CD4-positive, alpha-beta memory T cell (primary cell): ENCODE data around the gene MALRD1. TPM values are rescaled to one million over a fixed set of nuclear protein-coding genes. Genes with fewer than 3 reads are reported as not detected.

Experiments used
- CTCF ChIA-PET: fragments of 350-600 bp; sonication (Branson Sonifier 250); formaldehyde crosslinking; loops from one replicate; lab custom pipeline; 2021; ENCODE audit warnings: inconsistent platforms; ENCODE audit not compliant: partially characterized antibody; lab: Charles Lee
- POLR2A ChIA-PET: fragments of 350-600 bp; sonication (Branson Sonifier 250); formaldehyde crosslinking; loops from one replicate; lab custom pipeline; 2021; ENCODE audit not compliant: partially characterized antibody; lab: Charles Lee
- DNase-seq, 5 donors: peaks; one replicate each; pipeline versions ENCODE4 v3.0.0 to v3.0.0-alpha.2; 2020 to 2022; ENCODE audit warnings: mixed read lengths in 1 of 5
- H3K27ac ChIP-seq: one replicate; pipeline ENCODE4 v1.7.0; 2013; ENCODE audit warnings: low read depth, low read length
- H3K27me3 ChIP-seq: 2 replicates; pipeline ENCODE4 v1.7.0; 2013; ENCODE audit warnings: mild to moderate bottlenecking, low read length, moderate library complexity; ENCODE audit not compliant: insufficient read depth
- H3K36me3 ChIP-seq: 2 replicates; pipeline ENCODE4 v1.7.0; 2013; ENCODE audit warnings: mild to moderate bottlenecking, low read length, moderate library complexity; ENCODE audit not compliant: insufficient read depth
- H3K4me1 ChIP-seq: 2 replicates; pipeline ENCODE4 v1.7.0; 2013; ENCODE audit warnings: mild to moderate bottlenecking, low read length, moderate library complexity; ENCODE audit not compliant: insufficient read depth
- H3K4me3 ChIP-seq, 2 donors: one replicate each; pipeline ENCODE4 v1.7.0; 2013; ENCODE audit warnings: low read length in 2 of 2, mild to moderate bottlenecking in 1 of 2
- H3K9me3 ChIP-seq, 2 donors: one replicate each; pipeline ENCODE4 v1.7.0; 2013; ENCODE audit warnings: low read length in 2 of 2, control low read depth in 1 of 2; ENCODE audit not compliant: control insufficient read depth in 1 of 2
- H3K27ac Mint-ChIP-seq, 7 donors: one replicate each; pipeline ENCODE4 v1.8.0; 2020 to 2021; ENCODE audit warnings: mixed read lengths in 7 of 7, mild to moderate bottlenecking in 6 of 7, inconsistent platforms in 3 of 7, moderate library complexity in 3 of 7
- H3K27me3 Mint-ChIP-seq, 2 donors: one replicate each; pipeline ENCODE4 v1.8.0; 2020 to 2021; ENCODE audit warnings: mixed read lengths in 2 of 2
- H3K36me3 Mint-ChIP-seq, 2 donors: one replicate each; pipeline ENCODE4 v1.8.0; 2020 to 2021; ENCODE audit warnings: mixed read lengths in 2 of 2, inconsistent platforms in 1 of 2, mild to moderate bottlenecking in 1 of 2
- H3K4me1 Mint-ChIP-seq, 4 donors: one replicate each; pipeline ENCODE4 v1.8.0; 2020 to 2021; ENCODE audit warnings: mixed read lengths in 4 of 4, mild to moderate bottlenecking in 1 of 4
- H3K4me3 Mint-ChIP-seq, 8 donors: one replicate each; pipeline ENCODE4 v1.8.0; 2020 to 2021; ENCODE audit warnings: mixed read lengths in 8 of 8, mild to moderate bottlenecking in 7 of 8, moderate library complexity in 6 of 8, inconsistent platforms in 3 of 8
- H3K9me3 Mint-ChIP-seq, 8 donors: one replicate each; pipeline ENCODE4 v1.8.0; 2020 to 2021; ENCODE audit warnings: mixed read lengths in 8 of 8, mild to moderate bottlenecking in 5 of 8, inconsistent platforms in 3 of 8, moderate library complexity in 1 of 8
- intact Hi-C: fragments of 100-400 bp; cut with micrococcal nuclease; formaldehyde crosslinking; loops from one replicate; pipeline ENCODE4 v1.15.1; 2023
- polyA plus RNA-seq, 2 donors: library from polyadenylated mRNA; unstranded; fragments of 300-500 nt; fragmentation: Illumina TruSeq; gene quantifications; one replicate each; pipeline ENCODE4 v1.2.3, GENCODE V29; 2021
- total RNA-seq, 2 experiments: library from RNA; stranded (reverse); gene quantifications; one replicate each; pipeline ENCODE4 v1.2.3, GENCODE V29; 2021

The MALRD1 gene
- total and polyA plus RNA-seq, 4 experiments from 2014 or later: not detected

- no peak overlapping the region for H3K4me3 ChIP-seq
- no peaks in the 10 kb centered on the region for H3K27me3 Mint-ChIP-seq
- no peaks in the 10 kb centered on the region for H3K36me3 Mint-ChIP-seq
- no peaks in the 10 kb centered on the region for H3K9me3 ChIP-seq
- ChIA-PET CTCF (no interaction called here), POLR2A (no interaction called here)
- no peak for DNase-seq
- H3K9me3 Mint-ChIP-seq: peaks cover 0 to 5% (median 0%) of the 10 kb centered on the region in 8 donors
- intact Hi-C loops: no loop called here
- H3K4me1 Mint-ChIP-seq: no peaks in the 10 kb centered on the region
- H3K27me3 ChIP-seq: no peaks in the 10 kb centered on the region
- no peaks in the 10 kb centered on the region for H3K36me3 ChIP-seq
- H3K27ac ChIP-seq: no peak overlapping the region
- H3K4me3 Mint-ChIP-seq: no peak overlapping the region
- no peaks in the 10 kb centered on the region for H3K4me1 ChIP-seq
- H3K27ac Mint-ChIP-seq: no peak overlapping the region
Measured at GRCh38 chr10:19623321-19623720, 574.7 kb downstream of the MALRD1 start.

GRCh38 chr10:19626156-19626555, 577.6 kb downstream of the MALRD1 start:
- intact Hi-C loops: no loop called here
- Histone ChIP-seq H3K9me3 (no peaks in the 10 kb centered on the region), H3K4me3 (no peak overlapping the region), H3K36me3 (no peaks in the 10 kb centered on the region), H3K4me1 (no peaks in the 10 kb centered on the region), H3K27me3 (no peaks in the 10 kb centered on the region), H3K27ac (no peak overlapping the region)
- Mint-ChIP-seq H3K36me3 (no peaks in the 10 kb centered on the region), H3K27ac (no peak overlapping the region), H3K9me3 (peaks cover 0 to 3% (median 0%) of the 10 kb centered on the region in 8 donors), H3K27me3 (no peaks in the 10 kb centered on the region), H3K4me3 (peak overlapping the region in 1 of 8 donors; percentile 46), H3K4me1 (no peaks in the 10 kb centered on the region)
- CTCF ChIA-PET: no interaction called here
- POLR2A ChIA-PET: no interaction called here
- no peak for DNase-seq

GRCh38 chr10:19628767-19629560, 580.4 kb downstream of the MALRD1 start:
- Histone ChIP-seq H3K4me1 (no peaks in the 10 kb centered on the region), H3K9me3 (peaks cover 0 to 5% of the 10 kb centered on the region in 2 donors), H3K36me3 (no peaks in the 10 kb centered on the region), H3K4me3 (no peak overlapping the region), H3K27ac (no peak overlapping the region), H3K27me3 (no peaks in the 10 kb centered on the region)
- Mint-ChIP-seq H3K27ac (no peak overlapping the region), H3K4me3 (no peak overlapping the region), H3K4me1 (no peaks in the 10 kb centered on the region), H3K27me3 (no peaks in the 10 kb centered on the region), H3K9me3 (peaks cover 0 to 10% (median 3%) of the 10 kb centered on the region in 8 donors), H3K36me3 (no peaks in the 10 kb centered on the region)
- no peak for DNase-seq
- CTCF ChIA-PET: no interaction called here
- POLR2A ChIA-PET: no interaction called here
- intact Hi-C loops: no loop called here

GRCh38 chr10:19629567-19629966, 581.0 kb downstream of the MALRD1 start:
- H3K4me3 ChIP-seq: no peak overlapping the region
- no peaks in the 10 kb centered on the region for H3K27me3 Mint-ChIP-seq
- peaks cover 0 to 5% of the 10 kb centered on the region in 2 donors for H3K9me3 ChIP-seq
- no peak overlapping the region for H3K4me3 Mint-ChIP-seq
- H3K27ac ChIP-seq: no peak overlapping the region
- no peaks in the 10 kb centered on the region for H3K4me1 ChIP-seq
- ChIA-PET CTCF (no interaction called here), POLR2A (no interaction called here)
- H3K36me3 ChIP-seq: no peaks in the 10 kb centered on the region
- no peaks in the 10 kb centered on the region for H3K36me3 Mint-ChIP-seq
- H3K27ac Mint-ChIP-seq: no peak overlapping the region
- H3K27me3 ChIP-seq: no peaks in the 10 kb centered on the region
- H3K4me1 Mint-ChIP-seq: no peaks in the 10 kb centered on the region
- H3K9me3 Mint-ChIP-seq: peaks cover 0 to 12% (median 4%) of the 10 kb centered on the region in 8 donors
- DNase-seq: no peak
- intact Hi-C loops: no loop called here

GRCh38 chr10:19634163-19634562, 585.6 kb downstream of the MALRD1 start:
- no peaks in the 10 kb centered on the region for H3K27me3 ChIP-seq
- Mint-ChIP-seq H3K9me3 (peaks cover 0 to 21% (median 5%) of the 10 kb centered on the region in 8 donors), H3K4me3 (no peak overlapping the region), H3K27me3 (no peaks in the 10 kb centered on the region), H3K36me3 (no peaks in the 10 kb centered on the region), H3K4me1 (peaks cover 0 to 6% (median 3%) of the 10 kb centered on the region in 4 donors), H3K27ac (no peak overlapping the region)
- DNase-seq: no peak
- no peaks in the 10 kb centered on the region for H3K4me1 ChIP-seq
- ChIA-PET POLR2A (no interaction called here), CTCF (interaction anchor here (0.9 kb wide), 1 partner anchor 54 kb away, joined by 3 read pairs; no protein-coding TSS in a partner anchor)
- peaks cover 0 to 5% of the 10 kb centered on the region in 2 donors for H3K9me3 ChIP-seq
- intact Hi-C loops: no loop called here
- H3K36me3 ChIP-seq: no peaks in the 10 kb centered on the region
- H3K4me3 ChIP-seq: no peak overlapping the region
- H3K27ac ChIP-seq: no peak overlapping the region

DNA sequence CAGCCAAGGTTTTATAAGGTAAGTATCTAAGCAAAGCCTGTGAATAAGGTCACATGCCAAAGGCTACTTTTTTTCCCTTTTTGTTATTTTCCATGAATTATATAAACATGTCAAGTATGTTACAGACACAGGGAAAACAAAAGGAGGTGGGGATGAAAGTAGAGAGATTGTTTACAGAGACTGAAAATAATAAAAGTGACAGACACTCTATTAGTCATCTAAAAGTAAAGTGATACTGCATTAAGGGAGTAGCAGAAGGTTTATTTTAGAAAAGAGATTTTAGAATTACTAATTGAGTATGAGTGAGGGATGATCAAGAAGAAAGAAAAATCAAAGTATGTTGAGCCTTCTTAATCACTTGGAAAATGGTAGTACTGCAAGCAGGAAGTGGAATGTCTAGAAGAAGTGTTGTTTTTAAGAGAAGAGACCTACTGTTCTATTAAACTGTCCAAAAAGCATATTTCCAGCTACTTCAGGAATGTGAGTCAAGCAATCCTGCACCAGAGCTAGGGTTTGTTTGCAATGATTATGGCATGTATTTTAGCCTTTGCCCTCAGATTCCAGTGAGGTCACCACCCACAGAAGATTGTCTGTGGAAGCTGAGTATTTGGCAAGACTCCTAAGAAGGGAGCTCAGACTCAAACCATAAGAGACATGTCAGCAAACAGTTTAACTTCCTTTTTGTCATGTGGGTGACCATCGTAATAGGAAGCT, 589.7 kb downstream of the MALRD1 start:
- no peaks in the 10 kb centered on the region for H3K4me1 ChIP-seq

GRCh38 chr10:19638896-19639233, 590.3 kb downstream of the MALRD1 start:
- POLR2A ChIA-PET: no interaction called here
- Mint-ChIP-seq H3K4me1 (peaks cover 0 to 6% (median 3%) of the 10 kb centered on the region in 4 donors), H3K27me3 (no peaks in the 10 kb centered on the region), H3K4me3 (peak overlapping the region in 4 of 8 donors; percentile 0 to 56 (median 35)), H3K36me3 (no peaks in the 10 kb centered on the region), H3K27ac (no peak overlapping the region), H3K9me3 (peaks cover 0 to 16% (median 7%) of the 10 kb centered on the region in 8 donors)
- H3K36me3 ChIP-seq: no peaks in the 10 kb centered on the region
- H3K9me3 ChIP-seq: no peaks in the 10 kb centered on the region
- no peak overlapping the region for H3K27ac ChIP-seq
- intact Hi-C loops: no loop called here
- CTCF ChIA-PET: no interaction called here
- DNase-seq: no peak
- no peaks in the 10 kb centered on the region for H3K27me3 ChIP-seq
- no peaks in the 10 kb centered on the region for H3K4me1 ChIP-seq
- no peak overlapping the region for H3K4me3 ChIP-seq

More for the DNA sequence above, 589.7 kb downstream of the MALRD1 start:
- no peaks in the 10 kb centered on the region for H3K27me3 ChIP-seq
- peaks cover 0 to 6% (median 3%) of the 10 kb centered on the region in 4 donors for H3K4me1 Mint-ChIP-seq
- no peak overlapping the region for H3K27ac Mint-ChIP-seq
- intact Hi-C loops: no loop called here
- no peak overlapping the region for H3K27ac ChIP-seq
- H3K36me3 Mint-ChIP-seq: no peaks in the 10 kb centered on the region
- CTCF ChIA-PET: no interaction called here
- POLR2A ChIA-PET: no interaction called here
- no peaks in the 10 kb centered on the region for H3K36me3 ChIP-seq
- H3K4me3 Mint-ChIP-seq: peak overlapping the region in 4 of 8 donors; percentile 33 to 67 (median 46)
- no peaks in the 10 kb centered on the region for H3K27me3 Mint-ChIP-seq
- no peak for DNase-seq
- H3K9me3 Mint-ChIP-seq: peaks cover 0 to 11% (median 7%) of the 10 kb centered on the region in 8 donors
- H3K4me3 ChIP-seq: no peak overlapping the region
- no peaks in the 10 kb centered on the region for H3K9me3 ChIP-seq
